Measurements from ENCODE around the gene SPTBN4. TPM values are rescaled to one million over a fixed set of nuclear protein-coding genes. Genes with fewer than 3 reads are reported as not detected.

Gene SPTBN4
- total and polyA plus RNA-seq, 10 of the 15 experiments (the other 5 are each of a cell fraction or from before 2014, with no cell fraction given): 0.04 to 1.1 (median 0.34) TPM; not detected in 1

- TF ChIP-seq IRF3 (IDR thresholded peaks at IDR 0.05): peak; percentile 96
- peak; percentile 42 to 56; a peak in 3 of 4 replicates for TF ChIP-seq IKZF2 (IDR thresholded peaks at IDR 0.05)
- TF ChIP-seq, protein P1, sequence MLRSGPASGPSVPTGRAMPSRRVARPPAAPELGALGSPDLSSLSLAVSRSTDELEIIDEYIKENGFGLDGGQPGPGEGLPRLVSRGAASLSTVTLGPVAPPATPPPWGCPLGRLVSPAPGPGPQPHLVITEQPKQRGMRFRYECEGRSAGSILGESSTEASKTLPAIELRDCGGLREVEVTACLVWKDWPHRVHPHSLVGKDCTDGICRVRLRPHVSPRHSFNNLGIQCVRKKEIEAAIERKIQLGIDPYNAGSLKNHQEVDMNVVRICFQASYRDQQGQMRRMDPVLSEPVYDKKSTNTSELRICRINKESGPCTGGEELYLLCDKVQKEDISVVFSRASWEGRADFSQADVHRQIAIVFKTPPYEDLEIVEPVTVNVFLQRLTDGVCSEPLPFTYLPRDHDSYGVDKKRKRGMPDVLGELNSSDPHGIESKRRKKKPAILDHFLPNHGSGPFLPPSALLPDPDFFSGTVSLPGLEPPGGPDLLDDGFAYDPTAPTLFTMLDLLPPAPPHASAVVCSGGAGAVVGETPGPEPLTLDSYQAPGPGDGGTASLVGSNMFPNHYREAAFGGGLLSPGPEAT (IDR thresholded peaks at IDR 0.05; ENCODE audit: low read depth): peak; percentile 93
- TF ChIP-seq PBX3 (IDR thresholded peaks at IDR 0.05; ENCODE audit: insufficient replicate concordance, low read depth, low read length): peak; percentile 99
- TF ChIP-seq SUZ12 (IDR thresholded peaks at IDR 0.05; ENCODE audit: unreplicated experiment): no peak
- peak; percentile 81 for TF ChIP-seq YY1 (IDR thresholded peaks at IDR 0.05; ENCODE audit: low read depth, low read length)
- TF ChIP-seq NFYB (IDR thresholded peaks at IDR 0.05; ENCODE audit: insufficient read depth, low read depth, low read length): peak; percentile 99
- TF ChIP-seq SIN3A (IDR thresholded peaks at IDR 0.05; ENCODE audit: low read depth, low read length): no peak
- 0 out of 2 replicates have a peak, but pooled peaks have one; percentile 4 for TF ChIP-seq TARDBP (IDR thresholded peaks at IDR 0.05; ENCODE audit: borderline replicate concordance)
- no peak for TF ChIP-seq SREBF2 (IDR thresholded peaks at IDR 0.05; ENCODE audit: low read length)
- TF ChIP-seq SP1 (IDR thresholded peaks at IDR 0.05; ENCODE audit: low read depth, low read length): peak; percentile 100
- TF ChIP-seq, protein P2, sequence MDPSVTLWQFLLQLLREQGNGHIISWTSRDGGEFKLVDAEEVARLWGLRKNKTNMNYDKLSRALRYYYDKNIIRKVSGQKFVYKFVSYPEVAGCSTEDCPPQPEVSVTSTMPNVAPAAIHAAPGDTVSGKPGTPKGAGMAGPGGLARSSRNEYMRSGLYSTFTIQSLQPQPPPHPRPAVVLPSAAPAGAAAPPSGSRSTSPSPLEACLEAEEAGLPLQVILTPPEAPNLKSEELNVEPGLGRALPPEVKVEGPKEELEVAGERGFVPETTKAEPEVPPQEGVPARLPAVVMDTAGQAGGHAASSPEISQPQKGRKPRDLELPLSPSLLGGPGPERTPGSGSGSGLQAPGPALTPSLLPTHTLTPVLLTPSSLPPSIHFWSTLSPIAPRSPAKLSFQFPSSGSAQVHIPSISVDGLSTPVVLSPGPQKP (IDR thresholded peaks at IDR 0.05; ENCODE audit: low read depth, low read length): peak; percentile 76
- TF ChIP-seq BRCA1 (IDR thresholded peaks at IDR 0.05; ENCODE audit: low read depth, low read length): no peak
- TF ChIP-seq, protein P3, sequence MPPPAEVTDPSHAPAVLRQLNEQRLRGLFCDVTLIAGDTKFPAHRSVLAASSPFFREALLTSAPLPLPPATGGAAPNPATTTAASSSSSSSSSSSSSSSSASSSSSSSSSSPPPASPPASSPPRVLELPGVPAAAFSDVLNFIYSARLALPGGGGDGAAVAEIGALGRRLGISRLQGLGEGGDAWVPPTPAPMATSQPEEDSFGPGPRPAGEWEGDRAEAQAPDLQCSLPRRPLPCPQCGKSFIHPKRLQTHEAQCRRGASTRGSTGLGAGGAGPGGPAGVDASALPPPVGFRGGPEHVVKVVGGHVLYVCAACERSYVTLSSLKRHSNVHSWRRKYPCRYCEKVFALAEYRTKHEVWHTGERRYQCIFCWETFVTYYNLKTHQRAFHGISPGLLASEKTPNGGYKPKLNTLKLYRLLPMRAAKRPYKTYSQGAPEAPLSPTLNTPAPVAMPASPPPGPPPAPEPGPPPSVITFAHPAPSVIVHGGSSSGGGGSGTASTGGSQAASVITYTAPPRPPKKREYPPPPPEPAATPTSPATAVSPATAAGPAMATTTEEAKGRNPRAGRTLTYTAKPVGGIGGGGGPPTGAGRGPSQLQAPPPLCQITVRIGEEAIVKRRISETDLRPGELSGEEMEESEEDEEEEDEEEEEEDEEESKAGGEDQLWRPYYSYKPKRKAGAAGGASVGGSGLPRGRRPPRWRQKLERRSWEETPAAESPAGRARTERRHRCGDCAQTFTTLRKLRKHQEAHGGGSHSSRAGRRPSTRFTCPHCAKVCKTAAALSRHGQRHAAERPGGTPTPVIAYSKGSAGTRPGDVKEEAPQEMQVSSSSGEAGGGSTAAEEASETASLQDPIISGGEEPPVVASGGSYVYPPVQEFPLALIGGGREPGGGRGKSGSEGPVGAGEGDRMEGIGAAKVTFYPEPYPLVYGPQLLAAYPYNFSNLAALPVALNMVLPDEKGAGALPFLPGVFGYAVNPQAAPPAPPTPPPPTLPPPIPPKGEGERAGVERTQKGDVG (CRISPR knock-in tag; IDR thresholded peaks at IDR 0.05): no peak
- TF ChIP-seq MXI1 (IDR thresholded peaks at IDR 0.05; ENCODE audit: low read depth, low read length): peak; percentile 40; the same call in 1 of the 2 replicates
- TF ChIP-seq GATAD2B (conservative IDR thresholded peaks at IDR 0.05; ENCODE audit: low read depth): peak; percentile 90
- TF ChIP-seq RB1 (IDR thresholded peaks at IDR 0.05; ENCODE audit: borderline replicate concordance): peak; percentile 60; the same call in 1 of the 2 replicates
- peak; percentile 99 for TF ChIP-seq PKNOX1 (IDR thresholded peaks at IDR 0.05)
Observed at GRCh38 chr19:40576585-40577451, 110.0 kb downstream of the SPTBN4 start, which contains the start of gene SHKBP1 (continued).
